Smooth muscle cell (in vitro differentiated cells): ENCODE results near the gene GGT6. TPM values are rescaled to one million over a fixed set of nuclear protein-coding genes. Genes with fewer than 3 reads are reported as not detected.

Experiments
- DNase-seq: peaks from one replicate; lab custom pipeline; 2025; ENCODE audit not compliant: unreplicated experiment; lab: John Stamatoyannopoulos, UW
- H2AFZ ChIP-seq: fragments of 200-600 bp; sonication (generic); 2 replicates; pipeline ENCODE4 v1.6.0; 2016; ENCODE audit warnings: antibody characterized with exemption, low read depth, mild to moderate bottlenecking
- H3F3A ChIP-seq: fragments of 200-600 bp; sonication (generic); 2 replicates; pipeline ENCODE4 v1.6.0; 2017; ENCODE audit warnings: antibody characterized with exemption, low read depth
- H3K27ac ChIP-seq: fragments of 200-600 bp; sonication (generic); 2 replicates; pipeline ENCODE4 v1.5.1; 2016; ENCODE audit warnings: low read depth, mild to moderate bottlenecking
- H3K27me3 ChIP-seq: fragments of 200-600 bp; sonication (generic); 2 replicates; pipeline ENCODE4 v1.6.1; 2016; ENCODE audit warnings: low read depth, mild to moderate bottlenecking
- H3K36me3 ChIP-seq: fragments of 200-600 bp; sonication (generic); 2 replicates; pipeline ENCODE4 v1.5.1; 2016; ENCODE audit warnings: low read depth
- H3K4me1 ChIP-seq: fragments of 200-600 bp; sonication (generic); 2 replicates; pipeline ENCODE4 v1.5.1; 2016; ENCODE audit warnings: low read depth
- H3K4me2 ChIP-seq: fragments of 200-600 bp; sonication (generic); 2 replicates; pipeline ENCODE4 v1.6.0; 2016; ENCODE audit warnings: mild to moderate bottlenecking
- H3K4me3 ChIP-seq: fragments of 200-600 bp; sonication (generic); 2 replicates; pipeline ENCODE4 v1.5.1; 2016; ENCODE audit warnings: mild to moderate bottlenecking
- H3K79me2 ChIP-seq: fragments of 200-600 bp; sonication (generic); 2 replicates; pipeline ENCODE4 v1.6.0; 2016; ENCODE audit warnings: low read depth, mild to moderate bottlenecking
- H3K9ac ChIP-seq: fragments of 200-600 bp; sonication (generic); 2 replicates; pipeline ENCODE4 v1.6.0; 2016; ENCODE audit warnings: low read depth
- H3K9me3 ChIP-seq: fragments of 200-600 bp; sonication (generic); replicated peaks from 2 replicates; pipeline ENCODE4 v1.5.1; 2016; ENCODE audit warnings: low read depth
- H4K20me1 ChIP-seq: fragments of 200-600 bp; sonication (generic); 2 replicates; pipeline ENCODE4 v1.6.0; 2016; ENCODE audit warnings: low read depth
- CTCF ChIP-seq: fragments of 200-600 bp; sonication (generic); IDR thresholded peaks from 2 replicates; pipeline ENCODE4 v1.5.1; 2017; ENCODE audit warnings: borderline replicate concordance, mild to moderate bottlenecking, antibody characterized with exemption; ENCODE audit not compliant: insufficient read depth, poor library complexity, severe bottlenecking
- WGBS: methylation state at CpG from one replicate; pipeline ENCODE4 v1.1.7; 2016; ENCODE audit warnings: low lambda C conversion rate; 5-methylcytosine and 5-hydroxymethylcytosine counted together
- polyA plus RNA-seq: library from polyadenylated mRNA; unstranded; fragments of >200 nt; fragmentation: Nextera tagmentation; extraction: Ambion mirVana; gene quantifications from 2 replicates; pipeline ENCODE4 v1.2.1, GENCODE V29; 2016
- total RNA-seq: library from RNA; depleted of rRNA; stranded (reverse); fragments of >200 nt; gene quantifications from 2 replicates; pipeline ENCODE4 v1.2.3, GENCODE V29; 2014

GGT6 gene
- total and polyA plus RNA-seq, 2 experiments from 2014 or later: 0.27 TPM; not detected in 1

DNA sequence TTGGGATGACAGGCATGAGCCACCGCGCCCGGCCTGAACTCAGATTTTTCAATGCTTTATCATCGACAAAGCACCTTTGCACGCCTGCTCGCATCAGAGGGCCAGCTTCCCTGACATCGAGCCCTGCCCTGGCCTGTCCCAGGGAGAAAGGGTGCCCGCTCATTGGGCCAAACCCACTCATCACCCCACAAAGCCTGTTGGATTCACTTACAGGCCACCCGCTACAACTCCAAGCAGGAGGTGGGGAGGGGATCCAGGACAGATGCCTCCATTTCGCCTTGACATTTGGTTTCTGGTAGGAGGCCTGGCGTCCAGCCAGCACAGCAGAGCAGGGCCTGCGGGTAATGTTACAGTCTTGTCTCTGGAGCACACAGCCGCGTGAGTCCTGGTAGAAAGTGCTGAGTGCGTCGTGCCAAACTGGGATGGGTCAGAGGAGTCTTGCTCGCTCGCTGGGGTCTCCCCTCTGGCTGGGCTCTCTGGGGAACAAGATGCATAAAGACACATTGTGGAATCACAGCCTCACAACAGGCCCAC is 43.8 kb upstream of the GGT6 start:
- Histone ChIP-seq H3K9ac (no peak overlapping the region), H3K36me3 (no peaks in the 10 kb centered on the region), H3K27me3 (no peaks in the 10 kb centered on the region), H3K4me1 (peaks cover 32% of the 10 kb centered on the region), H3K9me3 (no peaks in the 10 kb centered on the region), H4K20me1 (no peaks in the 10 kb centered on the region), H3K79me2 (no peaks in the 10 kb centered on the region), H3K27ac (peak overlapping the region; percentile 23), H3K4me2 (peak overlapping the region; percentile 27), H3K4me3 (no peak overlapping the region), H3F3A (peaks cover 14% of the 10 kb centered on the region), H2AFZ (peak overlapping the region; percentile 71)
- peak; percentile 45 for DNase-seq
- TF ChIP-seq CTCF: no peak
- WGBS: 53% methylated on average over 18 of the region's 18 CpGs

GRCh38 chr17:4602041-4602440 is 41.7 kb upstream of the GGT6 start:
- H3K9me3 ChIP-seq: no peaks in the 10 kb centered on the region
- 95% methylated on average over 5 of the region's 5 CpGs for WGBS
- no peak for TF ChIP-seq CTCF
- no peak overlapping the region for H2AFZ ChIP-seq
- peaks cover 38% of the 10 kb centered on the region for H3K4me1 ChIP-seq
- no peaks in the 10 kb centered on the region for H4K20me1 ChIP-seq
- no peaks in the 10 kb centered on the region for H3K27me3 ChIP-seq
- no peak overlapping the region for H3K4me2 ChIP-seq
- H3K36me3 ChIP-seq: no peaks in the 10 kb centered on the region
- H3K4me3 ChIP-seq: no peak overlapping the region
- H3K9ac ChIP-seq: no peak overlapping the region
- H3F3A ChIP-seq: peaks cover 14% of the 10 kb centered on the region
- no peak for DNase-seq
- H3K27ac ChIP-seq: no peak overlapping the region
- no peaks in the 10 kb centered on the region for H3K79me2 ChIP-seq

- Histone ChIP-seq H3K27me3 (no peaks in the 10 kb centered on the region), H3K36me3 (no peaks in the 10 kb centered on the region), H2AFZ (no peak overlapping the region), H3K4me1 (peaks cover 38% of the 10 kb centered on the region), H3K4me2 (no peak overlapping the region), H3K4me3 (no peak overlapping the region), H3K79me2 (no peaks in the 10 kb centered on the region), H3K9ac (no peak overlapping the region), H4K20me1 (no peaks in the 10 kb centered on the region), H3K9me3 (no peaks in the 10 kb centered on the region), H3F3A (peaks cover 14% of the 10 kb centered on the region), H3K27ac (no peak overlapping the region)
- no peak for DNase-seq
- TF ChIP-seq CTCF: no peak
- 97% methylated on average over 4 of the region's 4 CpGs for WGBS
Observed at GRCh38 chr17:4601326-4601725, 40.9 kb upstream of the GGT6 start.

DNA sequence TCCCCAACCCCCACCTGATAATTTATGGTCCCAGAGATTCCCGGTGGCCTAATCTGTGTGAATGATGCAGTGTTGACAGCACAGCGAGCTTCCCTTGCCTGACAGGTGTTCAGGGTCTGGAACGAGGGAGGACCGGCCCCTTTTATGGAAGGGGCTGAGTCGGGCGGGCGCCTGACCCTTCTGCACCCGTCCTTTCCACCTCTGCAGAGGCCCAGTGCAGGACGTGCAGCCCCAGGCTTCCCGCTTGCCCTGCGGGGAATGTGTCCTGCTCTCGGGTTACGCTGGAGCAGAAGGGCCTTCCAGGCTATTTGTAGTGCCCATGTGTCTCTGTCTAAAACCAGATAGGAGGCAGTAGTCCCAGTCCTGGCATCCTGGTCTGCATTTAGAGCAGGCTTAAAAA is 40.2 kb upstream of the GGT6 start:
- H3K36me3 ChIP-seq: no peaks in the 10 kb centered on the region
- peaks cover 14% of the 10 kb centered on the region for H3F3A ChIP-seq
- DNase-seq: no peak
- H3K4me3 ChIP-seq: no peak overlapping the region
- H3K79me2 ChIP-seq: no peaks in the 10 kb centered on the region
- peak overlapping the region; percentile 50 for H3K27ac ChIP-seq
- peaks cover 38% of the 10 kb centered on the region for H3K4me1 ChIP-seq
- H2AFZ ChIP-seq: no peak overlapping the region
- H4K20me1 ChIP-seq: no peaks in the 10 kb centered on the region
- no peak for TF ChIP-seq CTCF
- no peak overlapping the region for H3K9ac ChIP-seq
- no peaks in the 10 kb centered on the region for H3K27me3 ChIP-seq
- no peaks in the 10 kb centered on the region for H3K9me3 ChIP-seq
- WGBS: 36% methylated on average over 13 of the region's 13 CpGs
- peak overlapping the region; percentile 36 for H3K4me2 ChIP-seq
